MM.1S (cell line): ENCODE data around the gene RLBP1.

ENCODE experiments used
- DNase-seq: peaks from one replicate; pipeline ENCODE4 v3.0.0-alpha.2; 2015
- H2AFZ ChIP-seq: fragments of 300-600 bp; sonication (generic); 2 replicates; pipeline ENCODE4 v1.6.0; 2016; ENCODE audit warnings: antibody characterized with exemption, low read length
- H3F3A ChIP-seq: fragments of 300-600 bp; sonication (generic); 2 replicates; pipeline ENCODE4 v1.6.1; 2016; ENCODE audit warnings: mild to moderate bottlenecking, antibody characterized with exemption, low read length, moderate library complexity, mixed read lengths; ENCODE audit not compliant: insufficient read depth
- H3K27ac ChIP-seq: fragments of 300-600 bp; sonication (generic); 2 replicates; pipeline ENCODE4 v1.5.1; 2016; ENCODE audit warnings: mild to moderate bottlenecking, low read length
- H3K27me3 ChIP-seq: fragments of 300-600 bp; sonication (generic); replicated peaks from 2 replicates; pipeline ENCODE4 v1.6.0; 2016; ENCODE audit warnings: low read length; ENCODE audit not compliant: insufficient read depth
- H3K36me3 ChIP-seq: fragments of 300-600 bp; sonication (generic); replicated peaks from 2 replicates; pipeline ENCODE4 v1.6.1; 2016; ENCODE audit warnings: mild to moderate bottlenecking, low read length, mixed read lengths; ENCODE audit not compliant: insufficient read depth
- H3K4me1 ChIP-seq: fragments of 300-600 bp; sonication (generic); 2 replicates; pipeline ENCODE4 v1.6.1; 2016; ENCODE audit warnings: low read length, mixed read lengths
- H3K4me2 ChIP-seq: fragments of 300-600 bp; sonication (generic); 2 replicates; pipeline ENCODE4 v1.6.0; 2016; ENCODE audit warnings: low read depth, low read length
- H3K4me3 ChIP-seq: fragments of 300-600 bp; sonication (generic); 2 replicates; pipeline ENCODE4 v1.5.1; 2016; ENCODE audit warnings: low read length, mixed read lengths
- H3K79me2 ChIP-seq: fragments of 300-600 bp; sonication (generic); 2 replicates; pipeline ENCODE4 v1.6.1; 2016; ENCODE audit warnings: mixed run types, low read length, mixed read lengths
- H3K9ac ChIP-seq: fragments of 300-600 bp; sonication (generic); 2 replicates; pipeline ENCODE4 v1.6.1; 2016; ENCODE audit warnings: low read length, mixed read lengths
- H3K9me2 ChIP-seq: fragments of 300-600 bp; sonication (generic); replicated peaks from 2 replicates; pipeline ENCODE4 v1.6.1; 2016; ENCODE audit warnings: mild to moderate bottlenecking, low read length, mixed read lengths; ENCODE audit not compliant: insufficient read depth
- H3K9me3 ChIP-seq: fragments of 300-600 bp; sonication (generic); replicated peaks from 2 replicates; pipeline ENCODE4 v1.6.1; 2016; ENCODE audit warnings: mild to moderate bottlenecking, low read length, mixed read lengths; ENCODE audit not compliant: insufficient read depth
- H4K20me1 ChIP-seq: fragments of 300-600 bp; sonication (generic); 2 replicates; pipeline ENCODE4 v1.6.1; 2016; ENCODE audit warnings: mild to moderate bottlenecking, low read length, moderate library complexity, mixed read lengths; ENCODE audit not compliant: insufficient read depth
- EZH2 ChIP-seq: fragments of 300-600 bp; sonication (generic); optimal IDR thresholded peaks from 2 replicates; pipeline ENCODE3; 2017; ENCODE audit warnings: low read depth, mild to moderate bottlenecking, antibody characterized with exemption, low read length, mixed read lengths
- EZH2phosphoT487 ChIP-seq: fragments of 300-600 bp; sonication (generic); IDR thresholded peaks from 2 replicates; pipeline ENCODE4 v1.6.1; 2018; ENCODE audit warnings: antibody characterized with exemption, low read length
- TF ChIP-seq, protein P1 (sequence below): fragments of 300-600 bp; sonication (generic); IDR thresholded peaks from 2 replicates; pipeline ENCODE4 v1.5.1; 2016; ENCODE audit warnings: antibody characterized with exemption, low read length, mixed read lengths

The RLBP1 gene

GRCh38 chr15:89172921-89173320 is 48.5 kb downstream of the RLBP1 start:
- Histone ChIP-seq H3K79me2 (peaks cover 31% of the 10 kb centered on the region), H3K27me3 (no peaks in the 10 kb centered on the region), H3K27ac (no peak overlapping the region), H2AFZ (no peak overlapping the region), H3K9me3 (no peaks in the 10 kb centered on the region), H3K9ac (no peak overlapping the region), H3K4me3 (no peak overlapping the region), H4K20me1 (no peaks in the 10 kb centered on the region), H3K9me2 (no peaks in the 10 kb centered on the region), H3K4me1 (peaks cover 5% of the 10 kb centered on the region), H3K4me2 (no peak overlapping the region), H3F3A (peaks cover 4% of the 10 kb centered on the region), H3K36me3 (peaks cover 3% of the 10 kb centered on the region; the same call in 1 of the 2 replicates)
- DNase-seq, result no peak
- TF ChIP-seq EZH2, result no peak
- no peak for TF ChIP-seq EZH2phosphoT487
- TF ChIP-seq, protein P1, sequence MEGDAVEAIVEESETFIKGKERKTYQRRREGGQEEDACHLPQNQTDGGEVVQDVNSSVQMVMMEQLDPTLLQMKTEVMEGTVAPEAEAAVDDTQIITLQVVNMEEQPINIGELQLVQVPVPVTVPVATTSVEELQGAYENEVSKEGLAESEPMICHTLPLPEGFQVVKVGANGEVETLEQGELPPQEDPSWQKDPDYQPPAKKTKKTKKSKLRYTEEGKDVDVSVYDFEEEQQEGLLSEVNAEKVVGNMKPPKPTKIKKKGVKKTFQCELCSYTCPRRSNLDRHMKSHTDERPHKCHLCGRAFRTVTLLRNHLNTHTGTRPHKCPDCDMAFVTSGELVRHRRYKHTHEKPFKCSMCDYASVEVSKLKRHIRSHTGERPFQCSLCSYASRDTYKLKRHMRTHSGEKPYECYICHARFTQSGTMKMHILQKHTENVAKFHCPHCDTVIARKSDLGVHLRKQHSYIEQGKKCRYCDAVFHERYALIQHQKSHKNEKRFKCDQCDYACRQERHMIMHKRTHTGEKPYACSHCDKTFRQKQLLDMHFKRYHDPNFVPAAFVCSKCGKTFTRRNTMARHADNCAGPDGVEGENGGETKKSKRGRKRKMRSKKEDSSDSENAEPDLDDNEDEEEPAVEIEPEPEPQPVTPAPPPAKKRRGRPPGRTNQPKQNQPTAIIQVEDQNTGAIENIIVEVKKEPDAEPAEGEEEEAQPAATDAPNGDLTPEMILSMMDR, result no peak

DNA sequence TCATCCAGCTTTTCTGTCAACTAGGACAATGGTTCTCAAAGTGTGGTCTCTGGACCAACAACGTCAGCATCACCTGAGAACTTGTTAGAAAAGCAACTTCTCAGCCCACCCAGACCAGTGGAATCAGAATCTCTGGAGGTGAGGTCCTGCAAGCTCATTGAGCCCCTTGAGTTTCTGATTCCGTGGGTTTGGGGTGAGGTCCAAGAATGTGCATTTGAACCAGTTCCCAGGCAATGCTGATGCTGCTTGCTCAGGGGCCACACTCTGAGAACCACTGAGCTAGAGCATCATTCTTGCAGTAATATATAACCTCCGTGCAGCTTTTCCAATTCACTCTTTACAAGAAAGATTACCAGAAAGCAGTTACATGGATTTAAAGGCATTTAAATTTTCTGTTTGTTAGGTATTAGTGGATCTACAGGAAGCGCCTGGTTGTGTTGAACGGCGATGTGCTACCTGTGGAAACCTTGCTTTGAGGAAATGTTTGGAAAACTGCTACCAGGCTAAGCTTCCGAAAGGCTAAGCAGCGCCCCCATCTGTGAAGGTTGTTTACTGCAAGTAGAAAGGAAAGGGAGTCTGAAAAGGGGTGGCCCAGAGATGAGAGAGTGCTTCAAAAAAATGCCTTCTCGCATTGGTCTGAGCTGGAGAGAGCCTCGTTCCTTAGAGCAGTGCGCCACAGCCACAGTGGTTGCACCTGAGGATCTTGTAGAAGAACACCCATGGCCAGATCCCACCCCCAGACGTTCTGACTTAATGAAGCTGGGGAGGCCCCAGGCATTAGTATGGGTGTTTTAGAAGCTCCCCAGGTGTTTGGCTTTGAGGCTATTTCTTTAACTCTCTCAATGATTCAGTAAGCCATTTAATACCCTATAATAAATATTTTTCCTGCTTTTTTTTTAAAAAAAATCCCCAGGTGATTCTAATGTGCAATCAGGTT is 50.0 kb downstream of the RLBP1 start:
- no peak for TF ChIP-seq EZH2phosphoT487
- TF ChIP-seq, protein P1, result peak; percentile 84
- Histone ChIP-seq H3K36me3 (0 out of 2 replicates have a peak, but pooled peaks cover 3% of the 10 kb centered on the region), H3K9ac (no peak overlapping the region), H3K27ac (no peak overlapping the region), H3F3A (peaks cover 19% of the 10 kb centered on the region), H3K79me2 (peaks cover 35% of the 10 kb centered on the region), H4K20me1 (no peaks in the 10 kb centered on the region), H3K4me1 (peaks cover 18% of the 10 kb centered on the region), H2AFZ (no peak overlapping the region), H3K4me3 (no peak overlapping the region), H3K4me2 (no peak overlapping the region), H3K9me3 (no peaks in the 10 kb centered on the region), H3K27me3 (no peaks in the 10 kb centered on the region), H3K9me2 (no peaks in the 10 kb centered on the region)
- DNase-seq, result peak; percentile 29

DNA sequence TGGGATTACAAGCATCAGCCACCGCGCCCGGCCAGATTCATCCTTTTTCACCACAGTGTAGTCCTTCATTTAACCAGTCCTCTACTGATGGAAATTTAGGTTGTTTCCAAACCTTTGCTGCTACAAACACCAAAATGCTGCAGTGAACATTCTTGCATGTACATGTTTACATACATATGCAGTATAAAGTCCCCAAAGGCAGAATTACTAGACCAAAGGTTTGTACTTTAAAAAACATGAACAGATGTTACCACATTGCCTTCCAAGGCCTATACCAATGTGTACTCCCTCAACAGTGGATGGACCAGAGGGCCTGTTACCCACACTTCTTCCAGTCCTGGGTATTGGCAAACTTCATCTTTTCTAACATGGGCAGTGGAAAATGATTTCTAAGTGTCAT is 51.0 kb downstream of the RLBP1 start:
- Histone ChIP-seq H3K9me2 (no peaks in the 10 kb centered on the region), H3K9ac (no peak overlapping the region), H3K4me2 (no peak overlapping the region), H3K27me3 (no peaks in the 10 kb centered on the region), H4K20me1 (no peaks in the 10 kb centered on the region), H3K27ac (no peak overlapping the region), H3K9me3 (no peaks in the 10 kb centered on the region), H2AFZ (no peak overlapping the region), H3K4me3 (no peak overlapping the region), H3F3A (peaks cover 21% of the 10 kb centered on the region), H3K79me2 (peaks cover 40% of the 10 kb centered on the region), H3K4me1 (peaks cover 18% of the 10 kb centered on the region), H3K36me3 (0 out of 2 replicates have a peak, but pooled peaks cover 3% of the 10 kb centered on the region)
- no peak for DNase-seq
- TF ChIP-seq EZH2 (no peak), EZH2phosphoT487 (no peak)
- TF ChIP-seq, protein P1, result no peak
